Transverse colon (tissue), 4 donors: ENCODE measurements around the gene MKI67. TPM values are rescaled to one million over a fixed set of nuclear protein-coding genes. Genes with fewer than 3 reads are reported as not detected.
A peak's percentile ranks its signal among the peaks of the same experiment; 100 is the strongest.

Experiments
- DNase-seq: peaks from one replicate; pipeline ENCODE4 v3.0.0-alpha.2; 2019
- H3K27ac ChIP-seq, 4 donors: fragments of 200-600 bp; sonication (generic); 2 replicates each; pipeline ENCODE4 v1.5.1; 2016 to 2018; ENCODE audit warnings: inconsistent platforms in 4 of 4
- H3K27me3 ChIP-seq: fragments of 200-600 bp; sonication (generic); 2 replicates; pipeline ENCODE4 v1.5.1; 2017; ENCODE audit warnings: inconsistent platforms
- H3K36me3 ChIP-seq, 4 donors: fragments of 200-600 bp; sonication (generic); 2 replicates each; pipeline ENCODE4 v1.5.1; 2017 to 2019; ENCODE audit warnings: inconsistent platforms in 4 of 4
- H3K4me1 ChIP-seq, 4 donors: fragments of 200-600 bp; sonication (generic); 2 replicates each; pipeline ENCODE4 v1.5.1; 2017 to 2020; ENCODE audit warnings: inconsistent platforms in 4 of 4
- H3K4me3 ChIP-seq, 4 donors: fragments of 200-600 bp; sonication (generic); 1 replicate in 1 of 4; 2 replicates in 3 of 4; pipeline versions ENCODE4 v1.5.1 to v1.6.1; 2017 to 2019; ENCODE audit warnings: inconsistent platforms in 4 of 4
- H3K9me3 ChIP-seq, 2 donors: fragments of 200-600 bp; sonication (generic); 2 replicates each; pipeline ENCODE4 v1.5.1; 2017 to 2019; ENCODE audit warnings: inconsistent platforms in 2 of 2
- CTCF ChIP-seq, 5 experiments: fragments of 200-600 bp in 3 of 5; fragments of 450-650 bp in 2 of 5; sonication (generic) in 3 of 5; IDR thresholded peaks; 1 replicate in 2 of 5; 2 replicates in 3 of 5; pipeline ENCODE4 v1.5.1; 2016 to 2017; ENCODE audit warnings: antibody characterized with exemption in 5 of 5, inconsistent platforms in 3 of 5, mild to moderate bottlenecking in 2 of 5, moderate library complexity in 1 of 5
- EP300 ChIP-seq: sonication (generic); formaldehyde crosslinking; IDR thresholded peaks from one replicate; pipeline ENCODE4 v1.6.1; 2017; ENCODE audit warnings: antibody characterized with exemption, low read depth
- POLR2A ChIP-seq: fragments of 450-650 bp; IDR thresholded peaks from one replicate; pipeline ENCODE4 v1.6.1; 2016; ENCODE audit warnings: antibody characterized with exemption, mild to moderate bottlenecking, moderate library complexity
- POLR2AphosphoS5 ChIP-seq, 3 donors: sonication (generic); formaldehyde crosslinking; IDR thresholded peaks; one replicate each; pipeline ENCODE4 v1.6.1; 2016; ENCODE audit warnings: antibody characterized with exemption in 3 of 3
- WGBS, 2 donors: methylation state at CpG; one replicate each; pipeline ENCODE4 v1.1.5; 2018; ENCODE audit warnings: low coverage in 1 of 2; 5-methylcytosine and 5-hydroxymethylcytosine counted together
- in situ Hi-C, 4 donors: fragments of 200-750 bp; cut with MboI; loops; one replicate each; pipeline versions ENCODE4 v1.15.0 to v1.15.1; 2017; ENCODE audit warnings: low sequenced_read_pairs in 3 of 4, low pct_ligation_motif_present in 1 of 4, low pct_unique_long_range_greater_than_20kb in 1 of 4
- intact Hi-C: fragments of 100-400 bp; cut with DNase I; formaldehyde crosslinking; loops from one replicate; pipeline ENCODE4 v1.15.1; 2023; ENCODE audit warnings: low total_unique reads
- total RNA-seq, 4 donors: library from RNA; depleted of rRNA; stranded (reverse); fragments of >200 nt; gene quantifications; one replicate each; pipeline ENCODE4 v1.1.0, GENCODE V29; 2016

The MKI67 gene
- total RNA-seq, 4 donors from 2014 or later: 4.5 to 40.8 (median 8.4) TPM

GRCh38 chr10:128067691-128068397 lies 58.4 kb downstream of the MKI67 start:
- in situ Hi-C loops: no loop called here
- intact Hi-C loops: no loop called here
- H3K36me3 ChIP-seq: peaks cover 0 to 12% (median 0%) of the 10 kb centered on the region in 4 donors
- no peak for TF ChIP-seq POLR2AphosphoS5 (IDR thresholded peaks at IDR 0.05)
- peak; percentile 7 for DNase-seq
- WGBS, 2 donors: 96% methylated on average over 24 of the region's 25 CpGs; no CpG with 5 or more reads in 1 of the 2 donors
- no peaks in the 10 kb centered on the region for H3K9me3 ChIP-seq
- no peaks in the 10 kb centered on the region for H3K27me3 ChIP-seq
- H3K27ac ChIP-seq: no peak overlapping the region
- H3K4me1 ChIP-seq: peaks cover 0 to 25% (median 4%) of the 10 kb centered on the region in 4 donors
- H3K4me3 ChIP-seq: no peak overlapping the region

GRCh38 chr10:128066870-128067382 lies 59.3 kb downstream of the MKI67 start:
- DNase-seq: peak; percentile 3
- peaks cover 0 to 12% (median 0%) of the 10 kb centered on the region in 4 donors for H3K36me3 ChIP-seq
- peaks cover 0 to 29% (median 4%) of the 10 kb centered on the region in 4 donors for H3K4me1 ChIP-seq
- TF ChIP-seq CTCF (IDR thresholded peaks at IDR 0.05): no peak
- no peak for TF ChIP-seq POLR2A
- TF ChIP-seq EP300: no peak
- TF ChIP-seq POLR2AphosphoS5 (IDR thresholded peaks at IDR 0.05): no peak
- 70 to 91% methylated on average over 4 to 13 of the region's 13 CpGs for WGBS, 2 donors
- in situ Hi-C loops (no loop called here), intact Hi-C loops (no loop called here)
- H3K27me3 ChIP-seq: no peaks in the 10 kb centered on the region
- no peaks in the 10 kb centered on the region for H3K9me3 ChIP-seq
- no peak overlapping the region for H3K4me3 ChIP-seq
- no peak overlapping the region for H3K27ac ChIP-seq

GRCh38 chr10:128065881-128066534 lies 60.2 kb downstream of the MKI67 start:
- in situ Hi-C loops: no loop called here
- peak overlapping the region in 1 of 4 donors; percentile 61 for H3K27ac ChIP-seq
- no peaks in the 10 kb centered on the region for H3K27me3 ChIP-seq
- peaks cover 0 to 10% (median 0%) of the 10 kb centered on the region in 4 donors for H3K36me3 ChIP-seq
- TF ChIP-seq POLR2AphosphoS5 (IDR thresholded peaks at IDR 0.05): no peak
- no peak for TF ChIP-seq EP300
- TF ChIP-seq POLR2A: no peak
- H3K9me3 ChIP-seq: no peaks in the 10 kb centered on the region
- WGBS, 2 donors: 94 to 97% methylated on average over 6 to 13 of the region's 13 CpGs
- intact Hi-C loops: no loop called here
- H3K4me3 ChIP-seq: no peak overlapping the region
- peak; percentile 4 for DNase-seq
- peaks cover 0 to 29% (median 4%) of the 10 kb centered on the region in 4 donors for H3K4me1 ChIP-seq

- 66% methylated on average over 17 of the region's 17 CpGs; no CpG with 5 or more reads in 1 of the 2 donors for WGBS, 2 donors
- Histone ChIP-seq H3K4me3 (no peak overlapping the region), H3K4me1 (peaks cover 0 to 29% (median 4%) of the 10 kb centered on the region in 4 donors), H3K27me3 (no peaks in the 10 kb centered on the region), H3K27ac (peak overlapping the region; percentile 61 to 75 (median 68)), H3K36me3 (peaks cover 0 to 5% (median 0%) of the 10 kb centered on the region in 4 donors), H3K9me3 (no peaks in the 10 kb centered on the region)
- in situ Hi-C loops: no loop called here
- intact Hi-C loops: no loop called here
- no peak for DNase-seq
- TF ChIP-seq POLR2A: no peak
- TF ChIP-seq POLR2AphosphoS5 (IDR thresholded peaks at IDR 0.05): no peak
- TF ChIP-seq CTCF (IDR thresholded peaks at IDR 0.05): no peak
- TF ChIP-seq EP300: no peak
Measured at GRCh38 chr10:128064970-128065580, 61.1 kb downstream of the MKI67 start.
